ENCODE data around the gene CPXM2. TPM values are rescaled to one million over a fixed set of nuclear protein-coding genes. Genes with fewer than 3 reads are reported as not detected.

CPXM2 gene
- total and polyA plus RNA-seq, 9 of the 15 experiments (the other 6 are each of a cell fraction or from before 2014, with no cell fraction given): not detected

GRCh38 chr10:123926401-123927264, 35.0 kb upstream of the CPXM2 start (continued):
- TF ChIP-seq, protein P1, sequence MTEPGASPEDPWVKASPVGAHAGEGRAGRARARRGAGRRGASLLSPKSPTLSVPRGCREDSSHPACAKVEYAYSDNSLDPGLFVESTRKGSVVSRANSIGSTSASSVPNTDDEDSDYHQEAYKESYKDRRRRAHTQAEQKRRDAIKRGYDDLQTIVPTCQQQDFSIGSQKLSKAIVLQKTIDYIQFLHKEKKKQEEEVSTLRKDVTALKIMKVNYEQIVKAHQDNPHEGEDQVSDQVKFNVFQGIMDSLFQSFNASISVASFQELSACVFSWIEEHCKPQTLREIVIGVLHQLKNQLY (CRISPR knock-in tag; conservative IDR thresholded peaks at IDR 0.05): no peak
- no peak for TF ChIP-seq NR3C1 (CRISPR knock-in tag; IDR thresholded peaks at IDR 0.05)
- peak; percentile 75 for TF ChIP-seq ZNF316 (IDR thresholded peaks at IDR 0.05)

DNA sequence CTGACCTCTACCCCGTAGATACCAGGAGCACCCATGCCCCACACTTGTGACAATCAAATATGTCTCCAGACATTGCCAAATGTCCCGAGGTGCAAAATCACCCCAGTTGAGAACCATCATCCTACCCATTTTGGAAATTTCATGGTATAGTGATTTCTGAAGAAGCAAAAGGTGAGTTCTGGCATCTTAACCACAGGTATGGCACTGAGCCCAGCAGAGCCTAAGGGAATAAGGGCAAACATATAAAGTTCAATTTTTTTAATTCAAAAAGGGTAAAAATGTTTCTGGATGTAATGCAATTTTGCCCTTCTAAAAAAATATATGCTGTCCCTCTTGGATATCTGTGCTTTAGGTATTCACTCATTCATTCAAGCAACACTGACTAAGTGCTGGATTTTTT, 30.5 kb upstream of the CPXM2 start:
- H3K9me1 ChIP-seq (ENCODE audit: control insufficient read depth, insufficient read depth, low read length): no peaks in the 10 kb centered on the region
- TF ChIP-seq NFATC3 (IDR thresholded peaks at IDR 0.05) (no peak), ZNF224 (CRISPR knock-in tag; IDR thresholded peaks at IDR 0.05) (no peak)
- H3K36me3 ChIP-seq (ENCODE audit: control insufficient read depth, insufficient read depth, low read length): no peaks in the 10 kb centered on the region
- no peak for DNase-seq (ENCODE audit: extremely low read depth in 1 of 4, low spot score in 3 of 4)
- no peaks in the 10 kb centered on the region for H3K79me2 ChIP-seq (ENCODE audit: control insufficient read depth, insufficient read depth, low read length)
- no peak for FAIRE-seq
- BruUV-seq (replicated peaks): no TSS peak
- H4K20me1 ChIP-seq (replicated peaks; ENCODE audit: control insufficient read depth, insufficient read depth, low read length): no peaks in the 10 kb centered on the region
- no peak overlapping the region for H3K27ac ChIP-seq (ENCODE audit: extremely low read depth, low read depth, low read length)
- WGBS (ENCODE audit: insufficient coverage, low coverage, missing lambda C conversion rate): 0% methylated on average over 2 of the region's 2 CpGs
- intact Hi-C loops (cut with micrococcal nuclease): no loop called here
- no peaks in the 10 kb centered on the region for H3K4me1 ChIP-seq (replicated peaks in 1 of 2; ENCODE audit: control insufficient read depth in 2 of 2, insufficient read depth in 2 of 2, low read length in 2 of 2)
- no peak for ATAC-seq
- POLR2A ChIA-PET: no interaction called here
- no peak overlapping the region for H3K9ac ChIP-seq (ENCODE audit: insufficient read depth in 1 of 2, low read depth in 2 of 2, low read length in 2 of 2)
- in situ Hi-C loops (cut with MboI): no loop called here
- H3K27me3 ChIP-seq (ENCODE audit: control insufficient read depth in 2 of 2, insufficient read depth in 2 of 2, low read length in 2 of 2): no peaks in the 10 kb centered on the region
- H3K4me3 ChIP-seq: no peak overlapping the region
- no peak overlapping the region for H2AFZ ChIP-seq (ENCODE audit: low read depth, low read length)
- H3K9me3 ChIP-seq (replicated peaks; ENCODE audit: control insufficient read depth, insufficient read depth, low read depth, low read length): no peaks in the 10 kb centered on the region
- no peak overlapping the region for H3K4me2 ChIP-seq (ENCODE audit: insufficient read depth, low read length)
- CTCF ChIA-PET (ENCODE audit: low intra/inter-chr PET ratio): no interaction called here

Data from K562 (cell line).